Measurements from ENCODE around the gene TBK1.

GRCh38 chr12:64497484-64497883 lies 45.6 kb downstream of the TBK1 start:
- no peak for TF ChIP-seq POLR2A (IDR thresholded peaks at IDR 0.05)
- no peak for TF ChIP-seq CTCF (IDR thresholded peaks at IDR 0.05)
- no peak for TF ChIP-seq POLR2AphosphoS5 (IDR thresholded peaks at IDR 0.05)

All from breast epithelium (tissue), 3 donors.